ENCODE measurements around the gene ULK1.
"Not testable (repeated sequence)": the region's sequence is repeated elsewhere in the genome, so short reads cannot be mapped to it uniquely, and the experiment has no call there.

The ULK1 gene

DNA sequence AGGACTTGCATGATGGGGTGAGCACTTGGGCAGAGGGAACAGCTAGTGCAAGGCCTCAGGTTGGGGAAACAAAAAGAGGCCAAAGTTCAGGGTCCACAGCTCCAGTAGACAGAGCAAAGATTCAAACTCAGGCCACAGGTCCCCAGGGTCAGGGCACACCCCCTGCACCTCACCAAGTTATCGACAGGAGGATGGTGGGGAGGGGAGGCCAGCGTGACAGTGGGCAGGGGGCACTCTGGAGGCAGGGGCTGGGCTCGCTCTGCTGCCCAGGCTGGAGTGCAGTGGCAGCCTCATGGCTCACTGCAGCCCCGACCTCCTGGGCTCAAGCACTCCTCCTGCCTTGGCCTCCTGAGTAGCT, 32.4 kb upstream of the ULK1 start:
- no peak for DNase-seq

DNA sequence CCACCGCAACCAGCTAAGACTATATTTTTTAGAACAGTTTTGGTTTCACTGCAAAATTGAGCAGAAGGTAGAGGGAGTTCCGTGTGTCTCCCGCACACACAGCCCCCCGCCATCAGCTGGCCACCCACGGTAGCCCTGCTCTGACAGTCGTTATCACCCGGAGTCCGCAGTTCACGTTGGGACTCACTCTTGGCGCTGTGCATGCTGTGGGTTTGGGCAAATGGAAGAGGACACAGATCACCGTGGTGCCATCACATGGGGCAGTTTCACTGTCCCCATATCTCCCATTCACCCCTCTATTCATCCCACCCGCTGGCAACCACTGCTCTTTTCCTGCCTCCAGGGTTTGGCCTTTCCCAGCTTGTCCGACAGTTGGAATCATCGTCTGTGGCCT, 31.8 kb upstream of the ULK1 start:
- no peak for DNase-seq

GRCh38 chr12:131862994-131863710, 31.3 kb upstream of the ULK1 start:
- no peak for DNase-seq

- DNase-seq = no peak
These were observed 30.6 kb upstream of the ULK1 start for GRCh38 chr12:131863711-131864396.

DNA sequence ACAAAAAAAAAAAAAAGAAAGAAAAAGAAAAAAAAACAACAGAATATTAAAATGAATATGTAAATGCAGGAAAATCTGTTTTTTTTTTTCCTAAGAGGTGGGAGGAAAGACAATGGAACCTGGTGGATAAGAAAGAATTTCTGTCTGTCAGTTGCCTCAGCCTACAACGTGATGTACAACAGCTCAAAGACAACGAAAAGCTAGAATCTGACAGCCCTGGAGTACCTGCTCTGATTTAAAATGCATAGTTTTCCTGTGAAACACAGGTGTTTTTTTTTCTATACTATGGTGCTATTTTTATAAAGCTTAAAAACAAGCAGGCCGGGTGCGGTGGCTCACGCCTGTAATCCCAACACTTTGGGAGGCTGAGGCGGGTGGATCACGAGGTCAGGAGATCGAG, 30.0 kb upstream of the ULK1 start:
- no peak for DNase-seq

DNA sequence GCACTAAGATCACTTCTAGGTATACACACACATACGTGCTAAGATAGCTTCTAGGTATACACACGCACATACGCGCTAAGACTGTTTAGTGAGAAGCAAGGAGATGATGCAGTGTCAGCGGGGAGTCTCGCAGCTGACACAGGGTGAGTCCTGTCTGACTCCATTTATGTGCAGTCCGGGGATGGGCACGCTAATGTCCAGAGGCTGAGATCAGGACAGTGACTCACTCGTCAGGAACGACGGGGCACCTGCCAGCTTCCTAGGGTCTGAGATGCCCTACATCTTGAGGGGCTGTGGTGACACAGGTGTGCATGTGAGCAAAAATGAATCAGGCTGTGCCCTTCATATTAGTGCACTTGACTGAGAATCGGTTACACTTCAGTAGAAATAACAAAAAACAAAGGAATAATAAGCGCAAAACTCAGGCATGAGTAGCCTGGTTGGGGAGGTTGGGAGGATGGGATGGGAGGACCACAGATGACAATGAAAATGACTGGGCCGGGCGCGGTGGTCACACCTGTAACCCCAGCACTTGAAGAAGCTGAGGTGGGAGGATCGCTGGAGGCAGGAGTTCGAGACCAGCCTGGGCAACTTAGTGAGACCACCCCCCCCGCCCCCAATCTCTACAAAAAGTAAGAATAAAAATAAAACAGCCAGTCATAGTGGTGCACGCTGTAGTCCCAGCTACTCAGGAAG, 29.1 kb upstream of the ULK1 start:
- DNase-seq = no peak

DNA sequence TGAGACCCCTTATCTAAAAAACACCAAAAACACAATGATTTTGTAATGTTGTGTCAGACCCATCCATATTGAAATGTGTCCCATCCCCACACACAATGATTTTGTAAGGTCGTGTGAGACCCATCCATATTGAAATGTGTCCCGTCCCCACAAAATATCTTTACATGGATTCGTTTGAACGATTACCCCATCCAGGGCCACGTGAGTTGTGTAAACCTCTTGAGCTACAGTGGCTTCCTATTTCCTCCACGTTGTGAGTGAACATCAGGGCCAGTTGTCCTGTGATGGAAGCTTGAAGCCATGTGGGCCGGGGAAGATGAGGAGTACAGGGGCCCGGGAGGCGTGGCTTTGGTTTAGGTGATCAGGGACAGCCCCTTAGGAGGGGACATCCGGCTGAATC, 27.0 kb upstream of the ULK1 start:
- no peak for DNase-seq

DNA sequence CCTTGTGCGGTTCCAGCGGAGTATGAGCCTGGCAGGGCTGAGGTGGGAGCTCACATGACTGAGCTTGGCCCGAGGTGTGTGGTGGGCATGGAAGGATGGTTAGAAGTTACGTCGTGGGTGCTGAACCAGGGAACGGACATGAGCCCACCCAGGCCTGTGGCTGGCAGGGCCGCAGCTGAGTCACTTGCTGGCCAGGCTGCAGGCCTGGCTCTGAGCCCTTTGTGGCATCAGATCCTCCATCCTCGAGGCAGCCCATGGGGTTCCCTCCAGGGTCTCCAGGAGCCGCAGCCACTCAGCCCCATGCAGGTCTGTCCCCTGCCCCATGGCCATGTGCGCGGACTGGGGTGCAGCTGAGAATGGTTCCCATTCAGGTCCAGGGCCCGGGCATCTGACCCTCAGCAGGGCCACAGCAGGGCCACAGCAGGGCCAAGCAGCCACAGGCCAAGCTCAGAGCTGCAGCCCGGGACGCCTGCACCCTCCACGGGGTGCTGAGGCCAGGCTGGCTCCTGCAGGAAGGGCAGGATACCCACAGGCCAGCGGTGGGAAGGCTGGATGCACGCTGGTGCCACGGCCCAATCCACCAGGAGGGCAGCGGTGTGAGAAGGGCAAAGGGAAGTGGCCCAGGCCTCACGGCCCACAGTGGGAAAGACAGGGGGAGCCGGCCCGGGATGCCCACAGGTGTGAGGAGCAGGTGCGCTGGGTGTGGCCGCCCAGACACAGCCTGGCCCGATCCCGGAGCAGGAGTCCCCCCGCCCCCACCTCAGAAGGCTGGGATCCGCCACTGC, 26.3 kb upstream of the ULK1 start:
- DNase-seq = no peak

- DNase-seq = no peak
These were observed 24.5 kb upstream of the ULK1 start for GRCh38 chr12:131869871-131870418.

GRCh38 chr12:131871677-131872076, 22.7 kb upstream of the ULK1 start:
- no peak for DNase-seq

- DNase-seq = no peak
These were observed 22.0 kb upstream of the ULK1 start for GRCh38 chr12:131872154-131873051.

- no peak for DNase-seq
These were observed 21.1 kb upstream of the ULK1 start for GRCh38 chr12:131873293-131873692.

DNA sequence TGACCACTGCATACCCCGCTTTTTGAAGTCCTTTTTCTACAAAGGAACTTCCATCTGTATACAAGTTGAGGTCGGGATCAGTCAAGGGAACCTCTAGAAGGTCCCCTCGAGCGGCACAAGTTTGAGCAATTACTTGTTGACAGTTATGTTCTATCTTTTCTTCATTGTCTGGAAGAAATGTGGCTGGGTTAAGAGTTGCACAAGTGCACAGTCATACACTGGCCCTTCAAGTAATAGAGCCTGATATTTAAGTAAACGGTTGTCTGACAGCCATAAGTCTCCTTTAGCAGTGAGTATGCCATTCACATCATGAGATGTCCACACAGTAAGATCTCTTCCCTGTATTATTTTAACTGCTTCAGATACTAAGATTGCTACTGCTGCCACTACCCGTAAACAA, 19.4 kb upstream of the ULK1 start:
- DNase-seq = not testable (repeated sequence)

DNA sequence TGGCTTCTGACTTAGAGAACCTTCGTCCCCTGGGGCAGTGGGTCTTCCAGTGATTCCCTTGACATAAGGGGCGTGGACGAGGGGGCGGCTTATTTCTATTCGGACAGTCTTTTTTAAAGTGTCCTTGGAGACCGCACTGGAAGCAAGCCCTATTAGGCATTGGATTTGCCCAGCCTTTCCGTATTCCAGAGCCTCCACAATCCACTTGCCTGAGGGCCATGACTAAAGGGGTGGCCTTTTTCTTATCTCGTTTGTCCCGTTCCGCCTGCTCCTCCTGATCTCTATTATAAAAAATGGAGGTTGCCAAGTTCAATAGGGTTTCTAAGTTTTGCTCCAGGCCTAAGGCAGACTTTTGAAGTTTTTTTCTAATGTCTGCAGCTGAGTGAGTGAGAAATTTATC, 17.2 kb upstream of the ULK1 start:
- not testable (repeated sequence) for DNase-seq

DNA sequence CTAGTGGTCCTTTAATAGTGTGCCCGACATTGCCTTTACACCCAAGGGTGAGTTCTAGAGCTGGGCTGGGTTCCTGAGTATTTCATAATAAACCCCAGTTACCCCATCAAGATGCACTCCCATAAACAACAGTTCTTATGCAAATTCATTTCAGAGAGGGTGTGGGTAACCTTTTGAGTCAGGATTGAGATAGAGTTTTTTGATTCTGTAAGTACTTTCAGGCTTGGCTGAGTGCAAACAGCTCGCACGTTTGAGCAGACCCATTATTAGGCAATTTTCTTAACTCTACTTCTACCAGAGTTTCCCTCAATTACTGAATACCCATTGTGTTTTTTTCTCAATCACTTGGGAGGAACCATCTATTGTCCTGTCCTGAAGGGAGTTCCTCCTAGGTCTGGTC, 16.0 kb upstream of the ULK1 start:
- not testable (repeated sequence) for DNase-seq

DNA sequence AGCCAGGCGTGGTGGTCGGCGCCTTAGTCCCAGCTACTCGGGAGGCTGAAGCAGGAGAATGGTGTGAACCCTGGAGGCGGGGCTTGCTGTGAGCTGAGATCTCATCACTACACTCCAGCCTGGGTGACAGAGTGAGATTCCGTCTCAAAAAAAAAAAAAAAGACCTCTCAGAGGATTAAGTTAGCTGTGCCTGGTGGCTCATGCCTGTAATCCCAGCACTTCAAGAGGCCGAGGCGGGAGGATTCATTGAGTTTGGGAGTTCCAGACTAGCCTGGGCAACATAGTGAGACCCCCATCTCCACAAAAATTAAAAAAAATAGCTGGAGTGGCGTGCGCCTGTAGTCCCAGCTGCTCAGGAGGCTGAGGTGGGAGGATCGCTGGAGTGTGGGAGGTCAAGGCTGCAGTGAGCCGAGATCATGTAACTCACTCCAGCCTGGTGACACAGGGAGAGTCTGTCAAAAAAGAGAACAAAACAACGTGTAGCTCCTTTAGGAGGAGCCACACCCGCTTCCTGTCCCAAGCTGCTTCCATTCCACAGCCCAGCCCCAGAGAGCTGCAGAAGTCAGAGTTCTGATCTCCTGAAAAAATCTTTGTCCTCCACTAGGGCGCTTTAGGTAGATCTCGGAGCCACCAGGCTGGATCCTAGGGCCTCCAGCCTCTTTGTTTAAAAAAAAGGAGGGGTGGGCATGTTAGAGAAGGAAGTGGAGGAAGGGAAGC, 11.5 kb upstream of the ULK1 start:
- DNase-seq = no peak

DNA sequence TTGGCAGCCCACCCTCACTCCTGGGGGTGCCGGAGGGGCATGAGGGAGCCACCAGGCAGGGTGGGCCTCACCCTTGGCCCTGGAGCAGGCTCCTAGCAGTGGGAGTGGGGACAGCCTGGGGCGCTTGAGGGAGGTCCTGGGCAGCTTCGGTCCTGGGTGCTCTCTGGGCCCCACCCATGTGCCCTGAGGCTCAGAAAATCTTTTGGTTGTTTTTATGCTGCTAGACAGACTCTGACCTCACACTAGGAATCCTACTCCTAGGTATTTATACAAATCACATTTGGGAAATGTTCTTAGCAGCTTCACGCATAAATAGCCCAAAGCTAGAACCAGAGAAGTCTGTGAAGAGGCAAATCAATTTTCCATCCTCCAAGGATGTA, 10.9 kb upstream of the ULK1 start:
- no peak for DNase-seq

DNA sequence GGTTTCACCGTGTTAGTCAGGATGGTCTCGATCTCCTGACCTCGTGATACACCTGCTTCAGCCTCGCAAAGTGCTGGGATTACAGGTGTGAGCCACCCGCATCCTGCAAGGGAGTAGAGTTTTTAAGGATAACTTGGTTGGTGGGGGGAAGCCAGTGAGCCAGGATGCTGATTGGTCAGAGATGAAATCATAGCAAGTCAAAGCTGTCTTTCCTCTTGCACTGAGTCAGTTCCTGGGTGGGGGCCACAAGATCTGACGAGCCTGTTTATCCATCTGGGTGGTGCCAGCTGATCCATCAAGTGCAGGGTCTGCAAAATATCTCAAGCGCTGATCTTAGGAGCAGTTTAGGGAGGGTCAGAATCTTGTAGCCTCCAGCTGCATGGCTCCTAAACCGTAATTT, 9.3 kb upstream of the ULK1 start:
- not testable (repeated sequence) for DNase-seq

GRCh38 chr12:131885543-131886057, 8.8 kb upstream of the ULK1 start:
- DNase-seq = no peak

- not testable (repeated sequence) for DNase-seq
These were observed 2.7 kb upstream of the ULK1 start for GRCh38 chr12:131891722-131892121.

All from stimulated activated CD4-positive, alpha-beta T cell treated with anti-CD3 and anti-CD28 coated beads, Interleukin-4, amount 100 ng/mL, for 24 hours (primary cell).